ENCODE results near the gene ITGA11. TPM values are rescaled to one million over a fixed set of nuclear protein-coding genes. Genes with fewer than 3 reads are reported as not detected.

ITGA11 gene
- total and polyA plus RNA-seq, 2 experiments from 2014 or later: 0.03 to 0.40 TPM

- H3K79me2 ChIP-seq (replicated peaks; ENCODE audit: insufficient read depth): no peaks in the 10 kb centered on the region
- H2AFZ ChIP-seq: no peak overlapping the region
- no peaks in the 10 kb centered on the region for H3F3A ChIP-seq (replicated peaks; ENCODE audit: low read depth)
- no peak overlapping the region for H3K27ac ChIP-seq (ENCODE audit: low read depth)
- ATAC-seq (no peak), DNase-seq (ENCODE audit: low spot score) (no peak)
- no peaks in the 10 kb centered on the region for H3K27me3 ChIP-seq (ENCODE audit: insufficient read depth)
- Mint-ChIP-seq H3K9me3 (peaks cover 5% of the 10 kb centered on the region; the same call in 1 of the 3 replicates), H3K27me3 (ENCODE audit: insufficient read depth, low read depth, poor library complexity) (peaks cover 7% of the 10 kb centered on the region), H3K4me3 (no peak overlapping the region), H3K4me1 (peaks cover 5% of the 10 kb centered on the region), H3K36me3 (ENCODE audit: low read depth) (no peaks in the 10 kb centered on the region), H3K27ac (no peak overlapping the region)
- H3K36me3 ChIP-seq (ENCODE audit: insufficient read depth): no peaks in the 10 kb centered on the region
- H4K20me1 ChIP-seq (replicated peaks; ENCODE audit: insufficient read depth): no peaks in the 10 kb centered on the region
- H3K4me3 ChIP-seq: no peak overlapping the region
- no peak overlapping the region for H3K4me2 ChIP-seq
- no peaks in the 10 kb centered on the region for H3K4me1 ChIP-seq (ENCODE audit: insufficient read depth)
- H3K9me2 ChIP-seq (ENCODE audit: insufficient read depth): peaks cover 11% of the 10 kb centered on the region; the same call in 1 of the 2 replicates
- no peak for TF ChIP-seq ZNF331 (CRISPR knock-in tag; IDR thresholded peaks at IDR 0.05; ENCODE audit: low read depth)
- TF ChIP-seq ZNF462 (CRISPR knock-in tag; IDR thresholded peaks at IDR 0.05): no peak
- TF ChIP-seq JUNB (IDR thresholded peaks at IDR 0.05; ENCODE audit: unreplicated experiment): no peak
- no peak for TF ChIP-seq ETS1 (IDR thresholded peaks at IDR 0.05)
- TF ChIP-seq CTCF (conservative IDR thresholded peaks at IDR 0.05; ENCODE audit: low read depth in 2 of 2): no peak
- no peak for TF ChIP-seq POLR2AphosphoS5 (IDR thresholded peaks at IDR 0.05; ENCODE audit: low read depth)
Measured at GRCh38 chr15:68362537-68363126, 69.3 kb downstream of the ITGA11 start.

Measured in GM23338 (cell line).